Left colon (tissue), 2 donors: Measurements from ENCODE around the gene PMEPA1. TPM values are rescaled to one million over a fixed set of nuclear protein-coding genes. Genes with fewer than 3 reads are reported as not detected.

Experiments used
- ATAC-seq: fragments of 200-7000 bp; cut with Tn5 transposase; one replicate; pipeline ENCODE4 v1.9.1; 2020; ENCODE audit warnings: mild to moderate bottlenecking, moderate library complexity
- DNase-seq, 2 donors: peaks; one replicate each; pipeline ENCODE4 v3.0.0-alpha.2; 2020
- intact Hi-C, 2 donors: fragments of 100-400 bp; cut with DNase I in 1 of 2; cut with micrococcal nuclease in 1 of 2; formaldehyde crosslinking; loops; one replicate each; pipeline versions ENCODE4 v1.11.2 to v1.14.0; 2022; cut with DNase I, micrococcal nuclease
- long read RNA-seq: library from polyadenylated mRNA; unstranded; transcript quantifications from one replicate; pipeline ENCODE4 v2.0.0, GENCODE V29; 2021
- total RNA-seq, 2 donors: library from RNA; stranded (reverse); fragmentation: NEBNext Ultra II Directional; extraction: Animal tissue kit (Norgen Biotek cat#: 25700); gene quantifications; one replicate each; pipeline ENCODE4 v1.2.1, GENCODE V29; 2021
- donor health status: DM: no; HTN: no; CAD: no.
- donor health status: DM: yes; HTN: yes; CAD: no.

PMEPA1 gene, protein sequence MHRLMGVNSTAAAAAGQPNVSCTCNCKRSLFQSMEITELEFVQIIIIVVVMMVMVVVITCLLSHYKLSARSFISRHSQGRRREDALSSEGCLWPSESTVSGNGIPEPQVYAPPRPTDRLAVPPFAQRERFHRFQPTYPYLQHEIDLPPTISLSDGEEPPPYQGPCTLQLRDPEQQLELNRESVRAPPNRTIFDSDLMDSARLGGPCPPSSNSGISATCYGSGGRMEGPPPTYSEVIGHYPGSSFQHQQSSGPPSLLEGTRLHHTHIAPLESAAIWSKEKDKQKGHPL
- 10 to 100 TPM; 15.0 to 41.6 TPM for total RNA-seq
- long read RNA-seq, full-length matches to known transcripts: 3 of 14 reads
- long read RNA-seq, partial matches to known transcripts: 1 of 14 reads
- long read RNA-seq, other reads (novel, unspliced or antisense): 10 of 14 reads

- ATAC-seq: peak; percentile 85
- intact Hi-C loops: no loop called here
- DNase-seq: peak; percentile 92
Measured at GRCh38 chr20:57709823-57710799, at the start of gene PMEPA1. TSS of gene PMEPA1 (minus strand) at chr20:57710015. CDS start at chr20:57709582, 433 bp downstream.

DNA sequence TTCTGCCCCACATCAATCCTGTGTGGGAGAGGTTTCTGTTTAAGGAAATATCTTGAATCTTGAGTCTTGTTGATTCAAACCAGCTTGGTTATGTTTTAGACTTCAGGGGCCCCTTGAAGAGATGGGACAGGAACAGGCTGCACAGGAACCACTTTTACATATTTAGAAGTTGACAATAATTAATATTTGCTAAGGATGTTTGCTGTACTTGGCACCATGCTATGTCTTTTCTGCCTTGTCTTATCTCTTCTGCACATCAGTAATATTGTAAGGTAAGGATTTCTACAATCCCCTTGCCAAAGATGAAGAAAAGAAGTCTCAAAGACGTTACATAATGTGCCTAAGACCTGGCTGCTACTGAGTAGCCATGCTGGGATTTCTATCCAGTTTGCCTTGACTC is 48.0 kb upstream of the PMEPA1 start:
- ATAC-seq (no peak), DNase-seq (no peak)
- intact Hi-C loops: no loop called here

- ATAC-seq: no peak
- no peak for DNase-seq
- intact Hi-C loops: no loop called here
Measured at GRCh38 chr20:57756921-57757320, 47.1 kb upstream of the PMEPA1 start.

DNA sequence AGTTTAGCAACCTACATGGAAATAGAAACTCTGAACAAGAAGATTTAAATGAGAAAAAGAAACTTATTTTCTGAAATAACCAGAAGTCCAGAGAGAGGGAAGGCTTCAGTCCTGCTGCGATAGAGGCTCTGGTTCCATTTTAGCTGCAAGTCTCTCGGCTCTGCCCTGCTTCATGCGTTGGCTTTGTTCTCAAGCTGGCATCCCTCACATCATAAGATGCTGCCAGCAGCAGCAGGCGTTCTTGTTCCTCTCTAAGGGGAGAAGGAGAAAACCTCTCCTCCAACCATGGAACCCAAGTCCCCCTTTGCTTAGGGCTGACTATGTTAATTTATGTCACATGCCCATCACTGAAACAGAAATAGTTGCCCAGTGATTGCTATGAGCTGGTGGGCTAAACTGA is 46.4 kb upstream of the PMEPA1 start:
- intact Hi-C loops: no loop called here
- DNase-seq (no peak), ATAC-seq (no peak)

- DNase-seq (no peak), ATAC-seq (no peak)
- intact Hi-C loops: no loop called here
Measured at GRCh38 chr20:57755609-57756008, 45.8 kb upstream of the PMEPA1 start.

DNA sequence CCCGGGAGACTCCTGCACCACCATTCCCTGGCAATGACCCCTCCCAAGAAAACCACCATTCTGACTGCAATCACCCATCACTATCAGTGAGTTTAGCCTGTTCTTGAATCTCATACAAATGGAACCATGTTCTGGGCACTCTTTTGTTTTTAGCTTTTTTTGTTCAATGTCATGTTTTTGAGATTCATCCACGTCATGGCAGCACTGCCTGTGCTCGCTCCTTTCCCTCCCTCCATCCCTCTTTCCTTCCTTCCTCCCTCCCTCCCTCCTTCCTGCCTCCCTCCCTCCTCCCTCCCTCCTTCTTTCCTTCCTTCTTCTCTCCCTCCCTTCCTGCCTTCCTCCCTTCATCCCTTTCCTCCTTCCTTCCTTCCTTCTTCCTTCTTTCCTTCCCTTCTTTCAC is 44.4 kb upstream of the PMEPA1 start:
- ATAC-seq (no peak), DNase-seq (no peak)
- intact Hi-C loops: no loop called here

GRCh38 chr20:57753332-57754164 is 43.7 kb upstream of the PMEPA1 start:
- intact Hi-C loops: no loop called here
- no peak for DNase-seq
- no peak for ATAC-seq

DNA sequence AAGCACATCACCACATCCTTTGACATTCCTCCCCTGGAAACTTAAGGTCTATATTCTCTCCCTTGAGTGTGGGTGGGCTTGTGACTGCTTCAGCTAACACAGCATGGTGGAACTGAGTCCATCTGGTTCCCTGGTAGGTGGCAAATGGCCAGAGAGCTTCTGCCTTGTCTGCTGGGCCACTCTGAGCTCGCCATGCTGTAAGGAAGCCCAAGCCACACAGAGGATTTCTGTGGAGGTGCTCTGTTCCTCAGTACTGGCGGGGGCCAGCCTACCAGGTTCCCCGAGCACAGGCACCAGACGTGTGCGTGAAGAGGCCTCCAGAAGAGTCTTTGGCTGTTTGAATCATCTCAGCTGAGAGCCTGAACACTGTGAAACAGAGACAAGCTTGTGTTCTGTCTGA is 41.6 kb upstream of the PMEPA1 start:
- no peak for ATAC-seq
- intact Hi-C loops: no loop called here
- no peak for DNase-seq

- ATAC-seq: no peak
- intact Hi-C loops: no loop called here
- peak in 1 of 2 donors; percentile 4 for DNase-seq
Measured at GRCh38 chr20:57749869-57750268, 40.1 kb upstream of the PMEPA1 start.

DNA sequence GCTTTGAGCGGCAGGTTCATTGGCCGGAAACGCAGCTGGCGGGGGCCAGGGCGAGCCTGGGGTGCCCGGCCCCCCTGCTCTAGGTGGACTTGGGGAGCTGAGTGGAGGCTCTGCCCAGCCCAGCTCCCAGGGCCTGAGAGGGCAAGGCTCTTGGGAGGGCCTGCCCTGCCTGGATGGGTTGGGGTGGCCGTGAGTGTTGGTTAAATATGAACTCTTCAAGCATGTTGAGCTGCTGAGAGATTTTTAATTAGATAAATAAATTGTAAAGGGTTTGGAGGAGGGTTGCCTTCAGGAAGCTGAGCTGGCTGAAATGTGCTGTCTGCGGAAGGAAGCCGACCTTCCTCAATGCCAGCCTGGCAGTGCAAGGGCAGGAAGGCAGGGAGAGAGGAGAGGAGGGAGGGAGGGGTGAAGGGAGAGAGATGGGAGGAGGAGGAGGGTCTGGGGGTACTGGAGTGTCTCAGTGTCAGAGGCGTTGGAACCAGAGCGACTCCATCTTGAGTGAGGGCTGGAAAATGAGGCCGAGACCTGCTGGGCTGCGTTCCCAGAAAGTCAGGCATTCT is 39.4 kb upstream of the PMEPA1 start:
- intact Hi-C loops: no loop called here
- DNase-seq (peak in 1 of 2 donors; percentile 22), ATAC-seq (no peak)

- intact Hi-C loops: no loop called here
- peak; percentile 74 to 88 for DNase-seq
- peak; percentile 94 for ATAC-seq
Measured at GRCh38 chr20:57748601-57749130, 38.9 kb upstream of the PMEPA1 start.

DNA sequence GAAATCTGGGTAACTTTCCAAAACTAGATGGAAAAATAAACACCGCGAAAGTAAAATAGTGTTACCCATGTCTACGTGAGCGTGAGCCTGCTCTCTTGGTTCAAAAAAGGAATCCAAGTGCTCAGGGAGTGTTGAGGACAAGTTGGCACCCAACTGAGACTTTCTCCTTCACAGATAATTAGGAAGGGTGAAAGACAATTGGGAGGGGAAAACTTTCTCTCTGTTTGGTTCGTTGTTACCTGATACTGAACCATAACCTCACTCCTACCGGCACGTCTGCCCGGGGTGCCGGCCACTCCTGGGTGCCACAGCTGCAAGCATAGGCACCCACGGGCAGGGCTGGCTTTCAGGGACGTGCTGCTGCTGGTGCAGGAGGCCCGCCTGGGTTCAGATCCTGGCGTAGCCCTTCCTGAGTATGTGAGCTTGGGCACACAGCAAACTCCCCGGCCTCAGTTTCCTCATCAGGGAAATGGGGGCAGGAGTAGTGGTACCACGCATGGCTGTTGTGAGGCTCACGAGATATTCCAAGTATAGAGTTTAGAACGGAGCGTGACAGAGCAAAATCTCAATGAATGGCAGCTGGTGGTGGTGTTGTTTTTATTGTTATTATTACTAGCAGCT is 38.2 kb upstream of the PMEPA1 start:
- intact Hi-C loops: no loop called here
- ATAC-seq (no peak), DNase-seq (peak; percentile 18)

DNA sequence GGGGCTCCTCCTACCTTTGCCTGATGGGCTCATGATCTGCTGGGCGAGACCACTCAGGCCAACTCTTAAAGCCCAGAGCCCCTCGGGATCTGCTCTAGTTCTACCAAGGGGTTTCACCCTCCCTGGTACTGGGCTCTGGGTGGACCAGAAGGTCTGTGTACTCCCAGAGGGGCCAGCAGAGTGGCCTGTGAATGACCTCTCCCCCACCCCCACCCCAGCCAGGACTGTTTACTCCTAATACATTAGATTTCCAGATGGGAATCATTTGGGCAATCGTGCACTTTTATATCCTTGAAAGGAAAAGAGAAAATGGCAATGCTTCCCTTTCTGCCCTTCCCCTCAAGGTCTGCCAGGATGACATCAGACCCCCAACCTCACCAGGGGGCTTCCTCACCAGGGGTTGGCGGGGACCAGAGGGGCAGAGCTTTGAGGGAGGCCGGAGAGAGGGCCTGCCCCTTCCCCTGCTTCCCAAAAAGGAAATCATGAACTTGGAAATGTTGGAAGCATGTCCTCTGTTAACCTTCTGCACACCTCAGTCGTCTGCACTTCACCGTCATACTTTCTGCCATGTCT is 37.1 kb upstream of the PMEPA1 start:
- no peak for ATAC-seq
- intact Hi-C loops: no loop called here
- DNase-seq: peak in 1 of 2 donors; percentile 18

- intact Hi-C loops: no loop called here
- ATAC-seq (no peak), DNase-seq (peak in 1 of 2 donors; percentile 15)
Measured at GRCh38 chr20:57746201-57746600, 36.4 kb upstream of the PMEPA1 start.

DNA sequence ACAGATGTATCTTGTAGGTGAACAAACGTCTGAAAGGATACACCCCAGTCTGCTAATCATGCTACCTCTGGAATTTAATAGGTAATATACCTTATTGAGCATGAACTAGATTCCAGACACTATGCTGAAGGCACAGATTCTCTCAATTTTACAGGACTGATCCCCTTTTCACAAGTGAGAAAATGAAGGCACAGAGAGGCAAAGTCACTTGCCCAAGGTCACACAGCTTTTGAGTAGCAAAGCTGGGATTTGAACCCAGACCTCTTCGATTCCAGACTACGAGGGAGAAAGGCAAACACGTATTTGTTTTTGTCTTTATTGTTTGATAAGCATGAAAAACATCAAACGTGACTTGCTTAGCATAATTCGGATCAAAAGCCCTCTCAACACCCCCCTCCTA is 34.4 kb upstream of the PMEPA1 start:
- intact Hi-C loops: no loop called here
- ATAC-seq (no peak), DNase-seq (peak in 1 of 2 donors; percentile 2)

- peak; percentile 91 for ATAC-seq
Measured at GRCh38 chr20:57743450-57744095, 33.8 kb upstream of the PMEPA1 start.

More at GRCh38 chr20:57743450-57744095, 33.8 kb upstream of the PMEPA1 start:
- intact Hi-C loops: no loop called here
- peak; percentile 35 to 39 for DNase-seq
